Epithelial cell of esophagus (primary cell): ENCODE data around the gene DACH1.

ENCODE experiments used
- DNase-seq: peaks from one replicate; pipeline ENCODE4 v3.0.0; 2010; ENCODE audit warnings: low read depth
- H3K4me3 ChIP-seq: 2 replicates; pipeline ENCODE4 v1.5.1; 2011; ENCODE audit warnings: mild to moderate bottlenecking, low read length, control low read depth
- CTCF ChIP-seq: IDR thresholded peaks from 2 replicates; pipeline ENCODE4 v1.5.1; 2011; ENCODE audit warnings: low read depth, mild to moderate bottlenecking, low read length, control low read depth, inconsistent platforms; ENCODE audit not compliant: insufficient read depth; ENCODE audit errors: missing control alignments

DACH1 gene

DNA sequence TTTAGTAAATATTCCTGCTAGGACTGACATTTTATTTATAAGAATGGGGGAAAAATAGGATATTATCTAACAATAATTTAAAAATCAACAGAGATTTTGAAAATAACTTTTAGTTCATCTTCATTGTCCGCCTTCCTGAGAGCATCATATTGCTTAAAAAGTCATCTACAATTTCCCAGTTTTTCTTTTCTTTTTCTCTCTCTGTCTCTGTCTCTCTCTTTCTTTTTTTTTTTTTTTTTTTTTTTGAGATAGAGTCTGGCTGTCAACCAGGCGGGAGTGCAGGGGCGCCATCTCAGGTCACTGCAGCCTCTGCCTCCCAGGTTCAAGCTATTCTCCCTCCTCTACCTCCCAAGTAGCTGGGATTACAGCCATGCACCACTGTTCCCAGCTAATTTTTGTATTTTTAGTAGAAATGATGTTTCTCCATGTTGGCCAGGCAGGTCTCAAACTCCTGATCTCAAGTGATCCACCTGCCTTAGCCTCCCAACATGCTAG lies 276.3 kb downstream of the DACH1 start:
- no peak for DNase-seq
- H3K4me3 ChIP-seq: no peak overlapping the region

GRCh38 chr13:71589032-71589431 lies 278.0 kb downstream of the DACH1 start:
- H3K4me3 ChIP-seq: no peak overlapping the region
- no peak for TF ChIP-seq CTCF
- DNase-seq: no peak

More for the DNA sequence above, 276.3 kb downstream of the DACH1 start:
- TF ChIP-seq CTCF: no peak

- H3K4me3 ChIP-seq: no peak overlapping the region
- no peak for TF ChIP-seq CTCF
- DNase-seq: no peak
These were observed 279.2 kb downstream of the DACH1 start for GRCh38 chr13:71587817-71588216.

DNA sequence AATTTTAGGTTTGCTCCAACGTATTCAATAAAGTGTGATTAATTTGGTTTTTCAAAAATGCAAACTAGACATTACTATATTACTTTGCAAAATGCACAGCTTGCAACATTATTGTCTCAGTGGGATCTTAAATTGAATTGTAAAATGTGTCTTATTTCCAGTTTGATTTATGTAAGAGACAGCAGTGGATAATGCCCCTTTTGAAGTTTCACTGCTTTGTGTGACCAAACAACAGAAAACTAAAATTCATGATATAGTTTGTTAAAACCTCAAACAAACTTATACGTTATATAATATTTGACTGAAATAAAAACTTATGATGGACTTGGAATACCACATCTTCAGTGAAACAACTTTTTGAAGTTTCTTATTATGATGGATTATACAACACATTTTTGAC lies 279.8 kb downstream of the DACH1 start:
- no peak for TF ChIP-seq CTCF
- H3K4me3 ChIP-seq: no peak overlapping the region
- DNase-seq: no peak

- H3K4me3 ChIP-seq: no peak overlapping the region
- DNase-seq: no peak
- no peak for TF ChIP-seq CTCF
These were observed 283.4 kb downstream of the DACH1 start for GRCh38 chr13:71583581-71583980.

GRCh38 chr13:71580614-71581013 lies 286.4 kb downstream of the DACH1 start:
- no peak for DNase-seq
- TF ChIP-seq CTCF: no peak
- no peak overlapping the region for H3K4me3 ChIP-seq

GRCh38 chr13:71578048-71578447 lies 289.0 kb downstream of the DACH1 start:
- no peak overlapping the region for H3K4me3 ChIP-seq
- no peak for TF ChIP-seq CTCF
- DNase-seq: no peak
